Measurements from ENCODE around the gene TMEM135. TPM values are rescaled to one million over a fixed set of nuclear protein-coding genes. Genes with fewer than 3 reads are reported as not detected.

The TMEM135 gene
- total RNA-seq, 2 experiments from 2014 or later: 14.1 to 15.6 TPM

DNA sequence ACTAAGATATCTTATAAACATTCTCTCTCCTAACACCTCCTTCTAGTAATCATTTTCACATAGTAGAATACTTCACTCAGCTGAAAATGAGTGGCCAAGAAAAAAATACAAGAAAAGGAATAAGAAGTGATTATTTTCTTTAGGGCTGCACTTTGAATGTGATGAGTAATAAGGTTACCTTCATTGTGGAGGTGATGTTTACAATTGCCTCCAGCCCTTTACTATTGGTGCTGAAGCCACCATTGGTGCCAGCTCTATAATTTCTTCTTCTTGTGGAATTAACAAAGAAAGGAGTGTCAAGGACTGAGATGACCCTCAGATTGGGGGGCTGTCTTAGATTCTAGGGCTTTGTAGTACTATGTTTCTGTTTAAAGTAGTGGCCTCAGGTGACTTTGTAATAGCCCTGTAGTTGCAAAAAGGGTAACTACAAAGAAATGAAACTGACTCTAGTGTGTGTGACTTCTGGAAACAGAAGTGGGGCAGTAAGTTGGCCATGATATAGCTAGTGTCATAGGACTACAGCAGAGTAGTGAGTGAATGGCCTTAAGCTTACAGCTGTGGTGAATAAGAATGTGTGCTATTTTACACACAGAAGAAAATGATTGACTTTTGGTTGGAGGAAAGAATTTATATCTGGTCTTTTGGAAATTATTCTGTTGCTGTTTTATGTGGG lies 287.2 kb downstream of the TMEM135 start:
- POLR2A ChIA-PET: interaction anchor here (0.6 kb wide), 1 partner anchor 19 kb away, joined by 3 read pairs; no protein-coding TSS in a partner anchor
- Histone ChIP-seq H3K4me3 (ENCODE audit: low read length) (no peak overlapping the region), H3K4me1 (ENCODE audit: insufficient read depth, low read length) (no peaks in the 10 kb centered on the region), H3K27me3 (ENCODE audit: control insufficient read depth in 1 of 2, insufficient read depth in 2 of 2, low read length in 2 of 2) (no peaks in the 10 kb centered on the region), H3K9me3 (ENCODE audit: control insufficient read depth in 1 of 2, insufficient read depth in 1 of 2, low read length in 2 of 2) (no peaks in the 10 kb centered on the region), H3K36me3 (ENCODE audit: insufficient read depth, low read length) (no peaks in the 10 kb centered on the region), H3K27ac (ENCODE audit: low read depth in 1 of 2, low read length in 2 of 2) (no peak overlapping the region)
- Mint-ChIP-seq H3K4me3 (no peak overlapping the region), H3K9me3 (no peaks in the 10 kb centered on the region), H3K36me3 (ENCODE audit: low read depth) (peaks cover 46% of the 10 kb centered on the region), H3K27ac (no peak overlapping the region), H3K4me1 (ENCODE audit: low read depth) (no peaks in the 10 kb centered on the region), H3K27me3 (no peaks in the 10 kb centered on the region)
- intact Hi-C loops (cut with DNase I, micrococcal nuclease): no loop called here
- DNase-seq (no peak), ATAC-seq (ENCODE audit: poor library complexity) (no peak)
- TF ChIP-seq, protein P1, sequence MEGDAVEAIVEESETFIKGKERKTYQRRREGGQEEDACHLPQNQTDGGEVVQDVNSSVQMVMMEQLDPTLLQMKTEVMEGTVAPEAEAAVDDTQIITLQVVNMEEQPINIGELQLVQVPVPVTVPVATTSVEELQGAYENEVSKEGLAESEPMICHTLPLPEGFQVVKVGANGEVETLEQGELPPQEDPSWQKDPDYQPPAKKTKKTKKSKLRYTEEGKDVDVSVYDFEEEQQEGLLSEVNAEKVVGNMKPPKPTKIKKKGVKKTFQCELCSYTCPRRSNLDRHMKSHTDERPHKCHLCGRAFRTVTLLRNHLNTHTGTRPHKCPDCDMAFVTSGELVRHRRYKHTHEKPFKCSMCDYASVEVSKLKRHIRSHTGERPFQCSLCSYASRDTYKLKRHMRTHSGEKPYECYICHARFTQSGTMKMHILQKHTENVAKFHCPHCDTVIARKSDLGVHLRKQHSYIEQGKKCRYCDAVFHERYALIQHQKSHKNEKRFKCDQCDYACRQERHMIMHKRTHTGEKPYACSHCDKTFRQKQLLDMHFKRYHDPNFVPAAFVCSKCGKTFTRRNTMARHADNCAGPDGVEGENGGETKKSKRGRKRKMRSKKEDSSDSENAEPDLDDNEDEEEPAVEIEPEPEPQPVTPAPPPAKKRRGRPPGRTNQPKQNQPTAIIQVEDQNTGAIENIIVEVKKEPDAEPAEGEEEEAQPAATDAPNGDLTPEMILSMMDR (IDR thresholded peaks at IDR 0.05): no peak
- CTCF ChIA-PET: no interaction called here

DNA sequence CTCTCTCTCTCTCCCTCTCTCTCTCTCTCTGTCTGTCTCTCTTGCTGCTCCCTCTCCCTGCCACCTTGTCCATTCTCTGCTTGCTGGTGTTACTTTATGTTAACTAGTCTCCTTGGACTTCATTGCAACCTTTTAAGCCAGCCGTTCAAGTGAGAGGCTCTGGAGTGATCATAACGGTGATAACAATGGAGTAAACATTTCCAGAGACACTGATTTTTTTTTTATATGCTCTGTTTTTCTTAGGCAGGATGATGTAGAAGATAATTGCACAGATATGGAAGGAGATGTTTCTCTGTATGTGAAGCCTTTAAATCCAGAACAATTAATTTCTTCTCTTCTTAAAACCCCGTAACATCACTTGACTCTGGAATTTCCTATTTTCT lies 287.7 kb downstream of the TMEM135 start:
- H3K9me3 ChIP-seq (ENCODE audit: control insufficient read depth in 1 of 2, insufficient read depth in 1 of 2, low read length in 2 of 2): no peaks in the 10 kb centered on the region
- ATAC-seq (ENCODE audit: poor library complexity) (no peak), DNase-seq (no peak)
- ChIA-PET POLR2A (no interaction called here), CTCF (no interaction called here)
- Mint-ChIP-seq H3K4me1 (ENCODE audit: low read depth) (no peaks in the 10 kb centered on the region), H3K27ac (no peak overlapping the region), H3K9me3 (no peaks in the 10 kb centered on the region), H3K4me3 (no peak overlapping the region), H3K27me3 (no peaks in the 10 kb centered on the region), H3K36me3 (ENCODE audit: low read depth) (peaks cover 41% of the 10 kb centered on the region)
- no peak overlapping the region for H3K27ac ChIP-seq (ENCODE audit: low read depth in 1 of 2, low read length in 2 of 2)
- TF ChIP-seq, protein P1 (IDR thresholded peaks at IDR 0.05): no peak
- H3K27me3 ChIP-seq (ENCODE audit: control insufficient read depth in 1 of 2, insufficient read depth in 2 of 2, low read length in 2 of 2): no peaks in the 10 kb centered on the region
- intact Hi-C loops (cut with DNase I, micrococcal nuclease): no loop called here
- no peaks in the 10 kb centered on the region for H3K36me3 ChIP-seq (ENCODE audit: insufficient read depth, low read length)
- H3K4me1 ChIP-seq (ENCODE audit: insufficient read depth, low read length): no peaks in the 10 kb centered on the region
- H3K4me3 ChIP-seq (ENCODE audit: low read length): no peak overlapping the region

DNA sequence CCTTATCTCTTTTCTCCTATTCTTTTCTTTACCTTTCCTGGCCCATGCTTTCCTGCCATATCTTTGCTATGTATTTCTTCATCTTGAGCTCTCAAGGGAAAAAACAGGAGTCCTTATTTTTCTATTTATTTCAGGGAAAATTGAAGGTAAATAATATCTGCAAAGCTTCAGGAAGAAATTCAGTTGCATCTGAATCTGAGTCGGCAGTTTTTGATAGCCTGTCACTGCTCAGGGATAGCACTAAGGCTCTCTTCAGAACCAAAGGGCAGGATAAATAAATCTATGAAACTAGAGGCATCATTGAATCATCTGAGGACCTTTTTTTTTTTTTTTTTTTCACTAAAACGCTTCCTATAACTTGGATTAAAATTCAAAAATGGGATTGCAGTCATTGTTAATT lies 288.9 kb downstream of the TMEM135 start:
- no peaks in the 10 kb centered on the region for H3K9me3 ChIP-seq (ENCODE audit: control insufficient read depth in 1 of 2, insufficient read depth in 1 of 2, low read length in 2 of 2)
- Mint-ChIP-seq H3K9me3 (no peaks in the 10 kb centered on the region), H3K27me3 (no peaks in the 10 kb centered on the region), H3K4me3 (no peak overlapping the region), H3K27ac (no peak overlapping the region), H3K36me3 (ENCODE audit: low read depth) (peaks cover 30% of the 10 kb centered on the region), H3K4me1 (ENCODE audit: low read depth) (no peaks in the 10 kb centered on the region)
- H3K27ac ChIP-seq (ENCODE audit: low read depth in 1 of 2, low read length in 2 of 2): no peak overlapping the region
- no peak for DNase-seq
- POLR2A ChIA-PET: no interaction called here
- TF ChIP-seq, protein P1 (IDR thresholded peaks at IDR 0.05): no peak
- no peak for ATAC-seq (ENCODE audit: poor library complexity)
- H3K4me1 ChIP-seq (ENCODE audit: insufficient read depth, low read length): no peaks in the 10 kb centered on the region
- CTCF ChIA-PET: no interaction called here
- H3K27me3 ChIP-seq (ENCODE audit: control insufficient read depth in 1 of 2, insufficient read depth in 2 of 2, low read length in 2 of 2): no peaks in the 10 kb centered on the region
- no peaks in the 10 kb centered on the region for H3K36me3 ChIP-seq (ENCODE audit: insufficient read depth, low read length)
- intact Hi-C loops (cut with DNase I, micrococcal nuclease): no loop called here
- no peak overlapping the region for H3K4me3 ChIP-seq (ENCODE audit: low read length)
